HEK293 (cell line): ENCODE data around the gene CDK14.

Source experiments
- CTCF ChIA-PET: fragments of 350-600 bp; formaldehyde crosslinking; extraction: SDS; loops from one replicate; lab custom pipeline; 2021; ENCODE audit warnings: antibody characterized with exemption; lab: Yijun Ruan, JAX
- POLR2A ChIA-PET: fragments of 300-600 bp; formaldehyde crosslinking; extraction: SDS; loops from one replicate; lab custom pipeline; 2020; ENCODE audit warnings: antibody characterized with exemption, inconsistent platforms; lab: Yijun Ruan, JAX
- H3K27ac ChIP-seq: fragments of 200-500 bp; sonication (Bioruptor generic); 2 replicates; pipeline ENCODE4 v1.5.1; 2014; ENCODE audit warnings: low read depth, low read length, control low read depth, inconsistent platforms; ENCODE audit errors: extremely low read depth
- H3K36me3 ChIP-seq, 2 experiments: fragments of 200-500 bp in 1 of 2; sonication (Bioruptor generic) in 1 of 2; 1 replicate in 1 of 2; 2 replicates in 1 of 2; pipeline ENCODE4 v1.5.1; 2014 to 2017; ENCODE audit warnings: inconsistent platforms in 2 of 2, low read length in 2 of 2; ENCODE audit not compliant: control insufficient read depth in 2 of 2, insufficient read depth in 1 of 2
- H3K4me1 ChIP-seq: fragments of 200-500 bp; sonication (Bioruptor generic); 2 replicates; pipeline ENCODE4 v1.5.1; 2014; ENCODE audit warnings: mild to moderate bottlenecking, low read length, inconsistent platforms; ENCODE audit not compliant: control insufficient read depth, insufficient read depth
- H3K4me3 ChIP-seq: 2 replicates; pipeline ENCODE4 v1.5.1; 2011; ENCODE audit warnings: low read depth, mild to moderate bottlenecking, control low read depth, low read length, moderate library complexity
- H3K9me3 ChIP-seq: fragments of 200-500 bp; sonication (Bioruptor generic); 2 replicates; pipeline ENCODE4 v1.5.1; 2014; ENCODE audit warnings: low read depth, low read length, inconsistent platforms; ENCODE audit not compliant: control insufficient read depth, insufficient read depth
- GLI2 ChIP-seq: fragments of 450-650 bp; formaldehyde crosslinking; IDR thresholded peaks from 2 replicates; pipeline ENCODE4; 2017; ENCODE audit warnings: missing biosample characterization, missing genetic modification characterization, low read depth, borderline replicate concordance
- KLF1 ChIP-seq: fragments of 450-650 bp; formaldehyde crosslinking; IDR thresholded peaks from 2 replicates; pipeline ENCODE4 v1.5.1; 2016; ENCODE audit warnings: missing biosample characterization, missing genetic modification characterization
- SETDB1 ChIP-seq: IDR thresholded peaks from one replicate; pipeline ENCODE4 v1.6.1; 2017; ENCODE audit warnings: mild to moderate bottlenecking, low read length, moderate library complexity, mixed read lengths; ENCODE audit not compliant: insufficient read length
- TCF7L2 ChIP-seq: IDR thresholded peaks from 2 replicates; pipeline ENCODE4 v1.6.1; 2011; ENCODE audit warnings: low read depth, mild to moderate bottlenecking, inconsistent platforms, low read length, moderate library complexity, borderline replicate concordance
- YY2 ChIP-seq: fragments of 450-650 bp; formaldehyde crosslinking; IDR thresholded peaks from 2 replicates; pipeline ENCODE4 v1.5.1; 2016; ENCODE audit warnings: missing biosample characterization, missing genetic modification characterization
- ZBTB44 ChIP-seq: fragments of 450-650 bp; IDR thresholded peaks from 2 replicates; pipeline ENCODE4 v1.5.1; 2018; ENCODE audit warnings: missing biosample characterization, mild to moderate bottlenecking, missing genetic modification characterization
- ZFP3 ChIP-seq: fragments of 450-650 bp; formaldehyde crosslinking; IDR thresholded peaks from 2 replicates; pipeline ENCODE4 v1.5.1; 2016; ENCODE audit warnings: low read depth, missing biosample characterization, missing genetic modification characterization
- ZFP69B ChIP-seq: fragments of 450-650 bp; formaldehyde crosslinking; IDR thresholded peaks from 2 replicates; pipeline ENCODE4 v1.5.1; 2016; ENCODE audit warnings: missing biosample characterization, missing genetic modification characterization
- ZNF112 ChIP-seq: fragments of 450-650 bp; formaldehyde crosslinking; IDR thresholded peaks from 2 replicates; pipeline ENCODE4 v1.5.0; 2017; ENCODE audit warnings: missing biosample characterization, missing genetic modification characterization
- ZNF132 ChIP-seq: fragments of 450-650 bp; formaldehyde crosslinking; IDR thresholded peaks from 2 replicates; pipeline ENCODE4 v1.5.1; 2017; ENCODE audit warnings: missing biosample characterization, missing genetic modification characterization, borderline replicate concordance
- ZNF140 ChIP-seq: fragments of 450-650 bp; formaldehyde crosslinking; IDR thresholded peaks from 2 replicates; pipeline ENCODE4 v1.5.1; 2016; ENCODE audit warnings: missing biosample characterization, missing genetic modification characterization
- ZNF174 ChIP-seq: fragments of 450-650 bp; formaldehyde crosslinking; IDR thresholded peaks from 2 replicates; pipeline ENCODE4 v1.5.0; 2017; ENCODE audit warnings: missing biosample characterization, mild to moderate bottlenecking, missing genetic modification characterization
- ZNF19 ChIP-seq: fragments of 450-650 bp; formaldehyde crosslinking; IDR thresholded peaks from 2 replicates; pipeline ENCODE4; 2016; ENCODE audit warnings: missing biosample characterization, missing genetic modification characterization, low read depth
- ZNF274 ChIP-seq, 2 experiments: fragments of 200-500 bp in 1 of 2; fragments of 450-650 bp in 1 of 2; sonication (Bioruptor generic) in 1 of 2; formaldehyde crosslinking in 1 of 2; IDR thresholded peaks; 2 replicates each; pipeline versions ENCODE4 v1.5.1 to v1.6.1; 2014 to 2016; ENCODE audit warnings: borderline replicate concordance in 1 of 2, inconsistent platforms in 1 of 2, low read length in 1 of 2, missing biosample characterization in 1 of 2, missing genetic modification characterization in 1 of 2
- ZNF311 ChIP-seq: fragments of 450-650 bp; formaldehyde crosslinking; IDR thresholded peaks from 2 replicates; pipeline ENCODE4 v1.5.1; 2017; ENCODE audit warnings: missing biosample characterization, missing genetic modification characterization, borderline replicate concordance
- ZNF37A ChIP-seq: fragments of 450-650 bp; IDR thresholded peaks from 2 replicates; pipeline ENCODE4 v1.5.1; 2018; ENCODE audit warnings: missing biosample characterization, missing genetic modification characterization
- ZNF513 ChIP-seq: fragments of 450-650 bp; IDR thresholded peaks from 2 replicates; pipeline ENCODE4 v1.5.1; 2018; ENCODE audit warnings: missing biosample characterization, missing genetic modification characterization
- ZNF518A ChIP-seq: fragments of 450-650 bp; formaldehyde crosslinking; conservative IDR thresholded peaks from 2 replicates; pipeline ENCODE4 v1.5.1; 2016; ENCODE audit warnings: low read depth, missing biosample characterization, missing genetic modification characterization
- ZNF544 ChIP-seq: fragments of 450-650 bp; formaldehyde crosslinking; IDR thresholded peaks from 2 replicates; pipeline ENCODE4 v1.5.0; 2017; ENCODE audit warnings: missing biosample characterization, missing genetic modification characterization
- ZNF548 ChIP-seq: fragments of 450-650 bp; formaldehyde crosslinking; IDR thresholded peaks from 2 replicates; pipeline ENCODE4 v1.5.1; 2016; ENCODE audit warnings: missing biosample characterization, missing genetic modification characterization
- ZNF596 ChIP-seq: fragments of 450-650 bp; IDR thresholded peaks from 2 replicates; pipeline ENCODE4 v1.5.0; 2018; ENCODE audit warnings: missing biosample characterization, mild to moderate bottlenecking, missing genetic modification characterization, moderate library complexity
- ZNF629 ChIP-seq: fragments of 450-650 bp; formaldehyde crosslinking; IDR thresholded peaks from 2 replicates; pipeline ENCODE4 v1.5.1; 2017; ENCODE audit warnings: missing biosample characterization, missing genetic modification characterization
- ZNF792 ChIP-seq: fragments of 450-650 bp; formaldehyde crosslinking; IDR thresholded peaks from 2 replicates; pipeline ENCODE4 v1.5.1; 2016; ENCODE audit warnings: missing biosample characterization, missing genetic modification characterization

CDK14 gene

GRCh38 chr7:90850471-90850870 lies 254.3 kb downstream of the CDK14 start (continued):
- TF ChIP-seq ZNF544 (tag by site-specific recombination) (no peak), ZNF513 (tag by site-specific recombination) (no peak), ZNF174 (tag by site-specific recombination) (no peak)

- Histone ChIP-seq H3K36me3 (no peaks in the 10 kb centered on the region), H3K9me3 (no peaks in the 10 kb centered on the region), H3K4me1 (peaks cover 4% of the 10 kb centered on the region; the same call in 1 of the 2 replicates), H3K27ac (no peak overlapping the region), H3K4me3 (no peak overlapping the region)
- TF ChIP-seq ZNF274 (IDR thresholded peaks at IDR 0.05; ENCODE audit: low read length) (no peak), ZNF274 (tag by site-specific recombination; IDR thresholded peaks at IDR 0.05; ENCODE audit: borderline replicate concordance) (no peak), TCF7L2 (no peak), ZNF596 (tag by site-specific recombination) (no peak), ZNF140 (tag by site-specific recombination) (no peak), ZNF518A (no peak), ZBTB44 (tag by site-specific recombination) (no peak)
- CTCF ChIA-PET, result interaction anchor here (0.8 kb wide), 1 partner anchor 78 kb away, joined by 3 read pairs; no protein-coding TSS in a partner anchor
- POLR2A ChIA-PET, result no interaction called here
Observed at GRCh38 chr7:90853205-90853604, 257.1 kb downstream of the CDK14 start.

GRCh38 chr7:90856351-90857070 lies 260.4 kb downstream of the CDK14 start:
- CTCF ChIA-PET, result no interaction called here
- Histone ChIP-seq H3K4me3 (no peak overlapping the region), H3K36me3 (no peaks in the 10 kb centered on the region), H3K9me3 (no peaks in the 10 kb centered on the region), H3K27ac (no peak overlapping the region)
- POLR2A ChIA-PET, result no interaction called here
- TF ChIP-seq ZNF629 (tag by site-specific recombination), result no peak
- no peak for TF ChIP-seq ZNF132 (tag by site-specific recombination)
- TF ChIP-seq KLF1 (tag by site-specific recombination), result no peak
- no peak for TF ChIP-seq ZNF548 (tag by site-specific recombination)
- no peak for TF ChIP-seq ZNF112
- no peak for TF ChIP-seq ZNF37A
- no peak for TF ChIP-seq ZNF19
- TF ChIP-seq ZFP3 (tag by site-specific recombination), result no peak
- no peak for TF ChIP-seq SETDB1
- no peak for TF ChIP-seq ZNF792
- no peak for TF ChIP-seq YY2 (tag by site-specific recombination)
- TF ChIP-seq GLI2, result no peak
- no peak for TF ChIP-seq ZNF311 (tag by site-specific recombination)
- no peak for TF ChIP-seq ZFP69B (tag by site-specific recombination)
- TF ChIP-seq, all 188 proteins: peak for 0
- H3K4me1 ChIP-seq, result no peaks in the 10 kb centered on the region
